Activated CD8-positive, alpha-beta T cell treated with anti-CD3 and anti-CD28 coated beads for 36 hours (primary cell): ENCODE data around the gene TNIK. TPM values are rescaled to one million over a fixed set of nuclear protein-coding genes. Genes with fewer than 3 reads are reported as not detected.

Source experiments
- ATAC-seq: fragments of 200-7000 bp; cut with Tn5 transposase; one replicate; pipeline ENCODE4 v1.10.0; 2021; ENCODE audit warnings: mild to moderate bottlenecking, moderate library complexity
- CTCF ChIA-PET: fragments of 350-600 bp; sonication (Branson Sonifier 250); formaldehyde crosslinking; loops from one replicate; lab custom pipeline; 2021; ENCODE audit warnings: antibody characterized with exemption; lab: Charles Lee
- POLR2A ChIA-PET: fragments of 350-600 bp; sonication (Branson Sonifier 250); formaldehyde crosslinking; loops from one replicate; lab custom pipeline; 2021; ENCODE audit warnings: antibody characterized with exemption; lab: Charles Lee
- DNase-seq: peaks from one replicate; pipeline ENCODE4 v3.0.0-alpha.2; 2020
- H3K27ac Mint-ChIP-seq: one replicate; pipeline ENCODE4 v1.8.0; 2021; ENCODE audit warnings: mild to moderate bottlenecking, mixed read lengths
- H3K27me3 Mint-ChIP-seq: one replicate; pipeline ENCODE4 v1.8.0; 2021; ENCODE audit warnings: mixed read lengths
- H3K36me3 Mint-ChIP-seq: one replicate; pipeline ENCODE4 v1.8.0; 2021; ENCODE audit warnings: low read depth, mixed read lengths
- H3K4me1 Mint-ChIP-seq: one replicate; pipeline ENCODE4 v1.8.0; 2021; ENCODE audit warnings: low read depth, mixed read lengths
- H3K4me3 Mint-ChIP-seq: one replicate; pipeline ENCODE4 v1.8.0; 2021; ENCODE audit warnings: mild to moderate bottlenecking, moderate library complexity, mixed read lengths
- H3K9me3 Mint-ChIP-seq: one replicate; pipeline ENCODE4 v1.8.0; 2021; ENCODE audit warnings: mixed read lengths
- CTCF ChIP-seq: fragments of 200-600 bp; IDR thresholded peaks from one replicate; pipeline ENCODE4 v1.8.0; 2022; ENCODE audit warnings: antibody characterized with exemption, mild to moderate bottlenecking
- intact Hi-C: fragments of 100-400 bp; cut with micrococcal nuclease; formaldehyde crosslinking; loops from one replicate; pipeline ENCODE4 v1.10.0; 2022
- total RNA-seq, 2 experiments: library from RNA; stranded (reverse); gene quantifications; one replicate each; pipeline ENCODE4 v1.2.3, GENCODE V29; 2021

The TNIK gene
- total RNA-seq, 2 experiments from 2014 or later = 25.1 to 28.8 TPM

DNA sequence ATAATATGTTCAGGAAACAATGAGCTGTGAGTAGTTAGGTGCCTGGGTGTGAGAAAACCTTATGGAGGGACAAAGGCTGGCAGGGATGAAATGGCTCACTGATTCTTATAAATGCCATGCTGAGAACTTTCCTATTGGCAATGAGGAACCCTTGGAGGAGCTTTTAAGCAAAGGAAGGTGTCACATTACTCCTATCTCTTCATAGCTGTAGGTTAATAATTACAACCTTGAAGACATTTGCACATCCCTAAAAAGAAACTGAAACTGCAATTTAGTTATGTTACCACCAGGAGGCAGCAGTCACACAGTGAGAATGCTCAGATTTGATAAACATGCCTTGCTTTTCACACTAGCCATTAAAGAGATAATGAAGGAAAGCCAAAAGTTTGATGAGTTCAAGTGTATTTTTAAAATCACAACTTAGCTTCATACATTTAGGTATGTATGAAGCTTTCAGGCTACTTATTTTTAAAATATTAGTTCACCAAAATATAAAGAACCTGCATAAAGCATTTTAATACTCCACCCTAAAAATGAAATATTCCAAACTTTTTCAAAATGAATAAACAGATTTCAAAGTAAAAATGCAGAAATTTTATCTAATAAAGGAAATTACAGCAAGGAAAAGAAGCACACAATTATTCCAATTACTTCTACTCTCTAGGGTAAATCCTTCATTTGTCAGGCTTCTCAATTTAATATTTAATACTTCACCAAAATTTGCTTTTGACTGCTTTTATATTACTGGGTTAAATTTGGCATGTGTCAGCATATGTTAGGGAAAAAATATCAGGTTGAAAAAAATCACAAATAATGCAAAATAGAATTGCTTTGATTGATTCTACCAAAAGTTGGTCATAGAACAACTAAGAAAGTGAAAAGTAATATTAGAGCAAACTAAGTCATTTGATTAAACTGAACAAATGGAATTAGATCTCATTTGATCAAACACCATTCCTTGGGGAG lies 296.8 kb downstream of the TNIK start:
- intact Hi-C loops = loop anchor here (2.0 to 10.0 kb wide), 2 partner anchors 291 to 403 kb away; no protein-coding TSS in a partner anchor
- no peak overlapping the region for H3K4me3 Mint-ChIP-seq
- H3K27ac Mint-ChIP-seq = no peak overlapping the region
- CTCF ChIA-PET = interaction anchor here (0.6 to 1.8 kb wide), 52 partner anchors 8 to 609 kb away, joined by 3 to 37 read pairs (median 4); no protein-coding TSS in a partner anchor
- TF ChIP-seq CTCF = peak; percentile 93
- H3K27me3 Mint-ChIP-seq = no peaks in the 10 kb centered on the region
- DNase-seq (peak; percentile 20), ATAC-seq (peak; percentile 42)
- POLR2A ChIA-PET = no interaction called here
- no peaks in the 10 kb centered on the region for H3K9me3 Mint-ChIP-seq
- peaks cover 25% of the 10 kb centered on the region for H3K4me1 Mint-ChIP-seq
- peaks cover 51% of the 10 kb centered on the region for H3K36me3 Mint-ChIP-seq

DNA sequence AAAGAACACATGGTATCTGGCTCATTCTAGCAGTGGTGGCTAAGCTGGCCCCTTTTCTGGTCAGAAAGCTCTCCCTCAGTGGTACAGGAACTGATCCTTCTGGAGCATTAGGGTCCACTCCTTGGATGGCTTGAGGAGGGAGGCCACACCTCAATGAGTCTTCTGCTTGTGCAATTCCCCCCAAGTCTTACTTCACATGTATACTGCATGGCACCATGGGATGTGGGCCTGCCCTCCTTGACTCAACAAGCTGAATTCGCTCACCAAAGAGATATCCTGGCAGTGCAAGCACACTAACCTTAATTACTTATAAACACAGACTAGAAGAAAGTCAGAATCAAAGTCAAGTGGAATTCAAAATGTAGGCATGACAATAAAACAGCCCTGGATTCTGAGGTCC lies 299.9 kb downstream of the TNIK start:
- Mint-ChIP-seq H3K27ac (no peak overlapping the region), H3K36me3 (peaks cover 38% of the 10 kb centered on the region), H3K4me1 (peaks cover 8% of the 10 kb centered on the region), H3K4me3 (no peak overlapping the region), H3K27me3 (no peaks in the 10 kb centered on the region), H3K9me3 (no peaks in the 10 kb centered on the region)
- POLR2A ChIA-PET = no interaction called here
- CTCF ChIA-PET = interaction anchor here (1.5 kb wide), 1 partner anchor 299 kb away, joined by 3 read pairs; the partner anchor contains the start of gene TNIK
- ATAC-seq (no peak), DNase-seq (no peak)
- no peak for TF ChIP-seq CTCF
- intact Hi-C loops = loop anchor here (10.0 kb wide), 1 partner anchor 294 kb away; no protein-coding TSS in a partner anchor

DNA sequence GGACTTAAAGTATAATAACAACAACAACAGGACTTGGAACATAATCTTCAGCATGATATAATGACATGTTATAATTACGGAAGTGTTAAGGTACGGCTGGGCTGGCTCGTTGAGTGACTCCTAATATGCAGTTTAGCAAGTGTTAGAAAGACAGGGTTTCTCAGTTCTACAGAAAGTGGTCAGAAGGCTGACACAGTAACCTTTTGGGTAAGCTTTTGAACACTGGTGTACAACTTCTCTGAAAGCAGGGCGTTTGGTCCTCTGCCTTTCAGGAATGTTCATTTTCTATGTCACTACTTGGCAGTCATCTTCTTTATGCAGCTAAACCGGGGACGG lies 300.4 kb downstream of the TNIK start:
- Mint-ChIP-seq H3K4me3 (no peak overlapping the region), H3K4me1 (peaks cover 7% of the 10 kb centered on the region), H3K27me3 (no peaks in the 10 kb centered on the region), H3K36me3 (peaks cover 36% of the 10 kb centered on the region), H3K27ac (no peak overlapping the region), H3K9me3 (no peaks in the 10 kb centered on the region)
- DNase-seq (no peak), ATAC-seq (no peak)
- intact Hi-C loops = loop anchor here (10.0 kb wide), 1 partner anchor 295 kb away; no protein-coding TSS in a partner anchor
- no peak for TF ChIP-seq CTCF
- ChIA-PET CTCF (interaction anchor here (1.5 kb wide), 1 partner anchor 300 kb away, joined by 3 read pairs; the partner anchor contains the start of gene TNIK), POLR2A (no interaction called here)

DNA sequence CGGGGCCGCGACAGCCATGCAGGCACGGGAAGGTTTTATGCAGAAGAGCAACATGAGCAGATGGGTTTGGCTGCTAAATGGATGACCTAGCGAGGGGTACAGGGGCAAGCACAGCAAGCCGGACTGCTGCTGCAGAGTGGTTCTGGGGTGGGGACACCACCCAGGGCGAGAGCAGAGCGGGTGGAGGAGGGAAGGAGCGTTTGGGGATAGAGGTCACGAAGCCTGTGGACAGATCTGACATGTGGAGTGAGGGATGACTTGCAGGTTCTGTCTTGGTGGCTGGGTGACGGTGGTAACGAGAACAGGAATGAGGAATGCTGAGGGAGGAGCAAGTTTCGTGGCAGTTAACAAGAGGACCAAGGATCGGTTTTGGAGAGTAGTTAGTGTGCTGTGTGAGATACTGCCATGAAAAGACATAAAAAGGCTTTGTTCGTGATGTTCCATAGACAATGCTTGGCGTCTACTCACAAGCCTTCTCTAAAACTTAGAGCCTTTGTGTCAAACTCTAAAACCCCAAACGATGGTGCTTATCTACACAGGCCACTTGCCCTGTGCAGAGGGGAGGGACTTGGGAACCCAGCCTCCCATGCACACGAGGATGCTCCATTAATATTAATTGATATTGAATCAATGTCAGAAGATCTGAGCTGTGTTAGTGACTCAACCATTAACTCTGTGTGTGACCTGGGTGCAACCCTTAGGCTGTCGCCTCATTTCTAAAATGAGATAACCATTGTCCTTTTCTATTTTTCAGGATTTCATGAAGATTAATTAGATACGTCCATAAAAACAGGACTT lies 301.0 kb downstream of the TNIK start:
- intact Hi-C loops = no loop called here
- POLR2A ChIA-PET = no interaction called here

More for the DNA sequence above, 301.0 kb downstream of the TNIK start:
- CTCF ChIA-PET = interaction anchor here (1.5 kb wide), 1 partner anchor 301 kb away, joined by 3 read pairs; the partner anchor contains the start of gene TNIK
- H3K9me3 Mint-ChIP-seq = no peaks in the 10 kb centered on the region
- DNase-seq (no peak), ATAC-seq (no peak)
- no peak overlapping the region for H3K27ac Mint-ChIP-seq
- peaks cover 7% of the 10 kb centered on the region for H3K4me1 Mint-ChIP-seq
- H3K4me3 Mint-ChIP-seq = no peak overlapping the region
- H3K27me3 Mint-ChIP-seq = no peaks in the 10 kb centered on the region
- no peak for TF ChIP-seq CTCF
- peaks cover 31% of the 10 kb centered on the region for H3K36me3 Mint-ChIP-seq
